ENCODE data around the gene IFT43. TPM values are rescaled to one million over a fixed set of nuclear protein-coding genes. Genes with fewer than 3 reads are reported as not detected.

IFT43 gene
- total and polyA plus RNA-seq, 7 donors = 10.4 to 23.6 (median 15.6) TPM

GRCh38 chr14:75981426-75982265 is 3.9 kb upstream of the IFT43 start, which contains the start of gene TGFB3:
Gene TGFB3 (minus strand): TSS chr14:75981995. CDS start chr14:75980893, 1,102 bp downstream.
- H3K27me3 ChIP-seq (ENCODE audit: insufficient read depth in 3 of 3, low read length in 2 of 3) = no peaks in the 10 kb centered on the region
- no peak for TF ChIP-seq CTCF (IDR thresholded peaks at IDR 0.05)
- H3K36me3 ChIP-seq (ENCODE audit: insufficient read depth in 1 of 2, low read depth in 1 of 2) = no peaks in the 10 kb centered on the region
- 0 to 1% (median 1%) methylated on average over 26 of the region's 26 CpGs for WGBS, 3 donors
- peak within 1 kb of the TSS; percentile 98 for H3K27ac ChIP-seq
- no peaks in the 10 kb centered on the region for H3K9me3 ChIP-seq
- H3K4me3 ChIP-seq = peak within 1 kb of the TSS; percentile 79
- DNase-seq (peak; percentile 82 to 86), ATAC-seq (peak; percentile 77 to 82 (median 80))
- intact Hi-C loops (cut with DNase I) = loop anchor here (1.0 to 5.0 kb wide), 5 partner anchors 73 to 404 kb away; partner anchors contain the start of genes ERG28 (in 1 of the 2), FLVCR2 (in 1 of the 2) and TTLL5 (in 1 of the 2)
- peaks cover 29% of the 10 kb centered on the region for H3K4me1 ChIP-seq

GRCh38 chr14:75982266-75983018 is 3.1 kb upstream of the IFT43 start:
- Histone ChIP-seq H3K9me3 (no peaks in the 10 kb centered on the region), H3K36me3 (ENCODE audit: insufficient read depth in 1 of 2, low read depth in 1 of 2) (no peaks in the 10 kb centered on the region), H3K27me3 (ENCODE audit: insufficient read depth in 3 of 3, low read length in 2 of 3) (no peaks in the 10 kb centered on the region), H3K4me1 (peaks cover 25% of the 10 kb centered on the region), H3K4me3 (peak overlapping the region; percentile 79), H3K27ac (peak overlapping the region; percentile 98)
- intact Hi-C loops (cut with DNase I) = loop anchor here in 1 of 2 donors (1.0 to 5.0 kb wide), 3 partner anchors 271 to 405 kb away; partner anchors contain the start of genes ERG28, FLVCR2 and TTLL5
- ATAC-seq (peak; percentile 76 to 79 (median 76)), DNase-seq (peak; percentile 86 to 93)
- WGBS, 3 donors = 1 to 2% (median 2%) methylated on average over 43 to 77 of the region's 77 CpGs
- TF ChIP-seq CTCF (IDR thresholded peaks at IDR 0.05) = peak; percentile 56

- TF ChIP-seq CTCF (IDR thresholded peaks at IDR 0.05) = no peak
- Histone ChIP-seq H3K27me3 (ENCODE audit: insufficient read depth in 3 of 3, low read length in 2 of 3) (no peaks in the 10 kb centered on the region), H3K4me3 (peak overlapping the region; percentile 79), H3K4me1 (peaks cover 25% of the 10 kb centered on the region), H3K36me3 (ENCODE audit: insufficient read depth in 1 of 2, low read depth in 1 of 2) (no peaks in the 10 kb centered on the region), H3K27ac (peak overlapping the region; percentile 98), H3K9me3 (no peaks in the 10 kb centered on the region)
- ATAC-seq (no peak), DNase-seq (no peak)
- 39 to 45% (median 43%) methylated on average over 7 of the region's 7 CpGs for WGBS, 3 donors
- intact Hi-C loops (cut with DNase I) = loop anchor here in 1 of 2 donors (5.0 kb wide), 2 partner anchors 321 to 406 kb away; partner anchors contain the start of genes ERG28, FLVCR2 and TTLL5
Observed at GRCh38 chr14:75983019-75983358, 2.6 kb upstream of the IFT43 start.

- H3K36me3 ChIP-seq (ENCODE audit: insufficient read depth in 1 of 2, low read depth in 1 of 2) = peaks cover 0 to under 1% of the 10 kb centered on the region in 2 donors
- H3K4me3 ChIP-seq = no peak overlapping the region
- H3K27ac ChIP-seq = no peak overlapping the region
- intact Hi-C loops (cut with DNase I) = loop anchor here in 1 of 2 donors (5.0 kb wide), 2 partner anchors 322 to 407 kb away; partner anchors contain the start of genes ERG28, FLVCR2 and TTLL5
- no peak for TF ChIP-seq CTCF (IDR thresholded peaks at IDR 0.05)
- peaks cover 31% of the 10 kb centered on the region for H3K4me1 ChIP-seq
- ATAC-seq = no peak
- H3K9me3 ChIP-seq = no peaks in the 10 kb centered on the region
- H3K27me3 ChIP-seq (ENCODE audit: insufficient read depth in 3 of 3, low read length in 2 of 3) = no peaks in the 10 kb centered on the region
- DNase-seq = no peak
- 41 to 60% (median 49%) methylated on average over 2 of the region's 2 CpGs for WGBS, 3 donors
Observed at GRCh38 chr14:75984674-75985073, 889 bp upstream of the IFT43 start.
